HL-60 (cell line): ENCODE results near the gene CDC42EP3.
A peak's percentile ranks its signal among the peaks of the same experiment; 100 is the strongest.

Experiments
- DNase-seq, 2 experiments: peaks; one replicate each; pipeline ENCODE4 v3.0.0-alpha.2; 2010 to 2020; ENCODE audit warnings: low read depth in 1 of 2, low spot score in 1 of 2
- H3K27ac ChIP-seq: fragments of 250-450 bp; sonication (Bioruptor Pico); replicated peaks from 2 replicates; pipeline ENCODE4 v1.5.1; 2020; ENCODE audit warnings: mild to moderate bottlenecking, moderate library complexity
- H3K27me3 ChIP-seq: fragments of 250-450 bp; sonication (Bioruptor Pico); 2 replicates; pipeline ENCODE4 v1.5.1; 2021; ENCODE audit warnings: mild to moderate bottlenecking, moderate library complexity; ENCODE audit not compliant: insufficient read depth, poor library complexity, severe bottlenecking
- H3K4me3 ChIP-seq: replicated peaks from 2 replicates; pipeline ENCODE4 v1.5.1; 2011; ENCODE audit warnings: mild to moderate bottlenecking, control low read depth, low read length; ENCODE audit not compliant: insufficient read depth
- GABPA ChIP-seq: IDR thresholded peaks from 2 replicates; pipeline ENCODE4 v1.6.1; 2012; ENCODE audit warnings: low read depth
- POLR2AphosphoS5 ChIP-seq: IDR thresholded peaks from 2 replicates; pipeline ENCODE4 v1.6.1; 2012; ENCODE audit warnings: low read depth
- SPI1 ChIP-seq: IDR thresholded peaks from 2 replicates; pipeline ENCODE4 v1.6.1; 2012; ENCODE audit warnings: low read depth, mild to moderate bottlenecking, borderline replicate concordance
- TF ChIP-seq, protein P1 (sequence below): IDR thresholded peaks from one replicate; pipeline ENCODE4 v1.5.1; 2011; ENCODE audit warnings: low read length, control low read depth, inconsistent platforms; ENCODE audit not compliant: insufficient read depth
- TF ChIP-seq, protein P2 (sequence below): IDR thresholded peaks from 2 replicates; pipeline ENCODE4 v1.6.1; 2012; ENCODE audit warnings: low read depth; ENCODE audit not compliant: insufficient replicate concordance

CDC42EP3 gene

DNA sequence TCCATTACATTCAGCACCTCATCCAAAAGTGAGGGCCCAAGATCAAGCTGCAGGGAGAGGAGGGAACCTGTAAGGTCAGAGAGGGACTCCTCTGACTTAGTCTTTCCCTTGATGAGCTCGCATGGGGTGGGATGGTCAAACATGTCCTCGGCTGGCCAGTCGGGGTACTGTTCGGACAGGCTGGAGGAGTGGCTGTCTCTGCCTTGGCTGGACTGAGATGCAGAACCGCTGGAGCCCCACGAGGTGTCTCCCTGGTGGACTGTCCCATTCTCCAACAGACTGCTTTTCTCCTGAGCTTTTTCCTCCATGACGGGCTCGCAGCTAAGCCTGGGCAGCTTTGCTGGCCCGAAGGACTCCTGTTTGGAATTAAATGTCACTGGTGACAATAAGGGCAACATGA, 25.6 kb downstream of the CDC42EP3 start:
- Histone ChIP-seq H3K27ac (no peak overlapping the region), H3K27me3 (no peaks in the 10 kb centered on the region), H3K4me3 (no peak overlapping the region)
- TF ChIP-seq SPI1 (no peak), GABPA (no peak), POLR2AphosphoS5 (no peak)
- TF ChIP-seq, protein P1, sequence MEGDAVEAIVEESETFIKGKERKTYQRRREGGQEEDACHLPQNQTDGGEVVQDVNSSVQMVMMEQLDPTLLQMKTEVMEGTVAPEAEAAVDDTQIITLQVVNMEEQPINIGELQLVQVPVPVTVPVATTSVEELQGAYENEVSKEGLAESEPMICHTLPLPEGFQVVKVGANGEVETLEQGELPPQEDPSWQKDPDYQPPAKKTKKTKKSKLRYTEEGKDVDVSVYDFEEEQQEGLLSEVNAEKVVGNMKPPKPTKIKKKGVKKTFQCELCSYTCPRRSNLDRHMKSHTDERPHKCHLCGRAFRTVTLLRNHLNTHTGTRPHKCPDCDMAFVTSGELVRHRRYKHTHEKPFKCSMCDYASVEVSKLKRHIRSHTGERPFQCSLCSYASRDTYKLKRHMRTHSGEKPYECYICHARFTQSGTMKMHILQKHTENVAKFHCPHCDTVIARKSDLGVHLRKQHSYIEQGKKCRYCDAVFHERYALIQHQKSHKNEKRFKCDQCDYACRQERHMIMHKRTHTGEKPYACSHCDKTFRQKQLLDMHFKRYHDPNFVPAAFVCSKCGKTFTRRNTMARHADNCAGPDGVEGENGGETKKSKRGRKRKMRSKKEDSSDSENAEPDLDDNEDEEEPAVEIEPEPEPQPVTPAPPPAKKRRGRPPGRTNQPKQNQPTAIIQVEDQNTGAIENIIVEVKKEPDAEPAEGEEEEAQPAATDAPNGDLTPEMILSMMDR, result no peak
- TF ChIP-seq, protein P2, sequence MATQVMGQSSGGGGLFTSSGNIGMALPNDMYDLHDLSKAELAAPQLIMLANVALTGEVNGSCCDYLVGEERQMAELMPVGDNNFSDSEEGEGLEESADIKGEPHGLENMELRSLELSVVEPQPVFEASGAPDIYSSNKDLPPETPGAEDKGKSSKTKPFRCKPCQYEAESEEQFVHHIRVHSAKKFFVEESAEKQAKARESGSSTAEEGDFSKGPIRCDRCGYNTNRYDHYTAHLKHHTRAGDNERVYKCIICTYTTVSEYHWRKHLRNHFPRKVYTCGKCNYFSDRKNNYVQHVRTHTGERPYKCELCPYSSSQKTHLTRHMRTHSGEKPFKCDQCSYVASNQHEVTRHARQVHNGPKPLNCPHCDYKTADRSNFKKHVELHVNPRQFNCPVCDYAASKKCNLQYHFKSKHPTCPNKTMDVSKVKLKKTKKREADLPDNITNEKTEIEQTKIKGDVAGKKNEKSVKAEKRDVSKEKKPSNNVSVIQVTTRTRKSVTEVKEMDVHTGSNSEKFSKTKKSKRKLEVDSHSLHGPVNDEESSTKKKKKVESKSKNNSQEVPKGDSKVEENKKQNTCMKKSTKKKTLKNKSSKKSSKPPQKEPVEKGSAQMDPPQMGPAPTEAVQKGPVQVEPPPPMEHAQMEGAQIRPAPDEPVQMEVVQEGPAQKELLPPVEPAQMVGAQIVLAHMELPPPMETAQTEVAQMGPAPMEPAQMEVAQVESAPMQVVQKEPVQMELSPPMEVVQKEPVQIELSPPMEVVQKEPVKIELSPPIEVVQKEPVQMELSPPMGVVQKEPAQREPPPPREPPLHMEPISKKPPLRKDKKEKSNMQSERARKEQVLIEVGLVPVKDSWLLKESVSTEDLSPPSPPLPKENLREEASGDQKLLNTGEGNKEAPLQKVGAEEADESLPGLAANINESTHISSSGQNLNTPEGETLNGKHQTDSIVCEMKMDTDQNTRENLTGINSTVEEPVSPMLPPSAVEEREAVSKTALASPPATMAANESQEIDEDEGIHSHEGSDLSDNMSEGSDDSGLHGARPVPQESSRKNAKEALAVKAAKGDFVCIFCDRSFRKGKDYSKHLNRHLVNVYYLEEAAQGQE, result no peak
- DNase-seq, result no peak

DNA sequence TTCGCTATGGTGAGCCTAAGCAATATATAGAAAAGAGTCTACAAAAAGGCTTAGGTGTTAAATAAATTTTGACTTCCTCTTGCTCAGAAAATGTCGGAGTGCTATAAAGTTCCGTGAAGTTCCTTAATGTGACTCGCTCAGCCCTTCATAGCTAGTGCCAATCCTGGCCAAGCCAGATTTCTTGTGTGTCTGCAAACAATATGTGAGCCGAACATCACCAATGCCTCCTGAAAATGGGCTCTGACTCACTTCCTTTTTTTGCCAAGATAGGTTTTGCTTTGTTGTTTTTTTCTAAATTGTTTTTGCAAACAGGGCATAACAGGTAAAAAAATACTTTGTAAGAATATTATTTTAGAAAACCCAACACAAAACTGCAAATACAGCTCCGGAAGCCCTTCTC, 26.1 kb downstream of the CDC42EP3 start:
- no peak overlapping the region for H3K27ac ChIP-seq
- peak in 1 of 2 experiments; percentile 25 for DNase-seq
- no peaks in the 10 kb centered on the region for H3K27me3 ChIP-seq
- TF ChIP-seq, protein P1, result no peak
- TF ChIP-seq, protein P2, result no peak
- TF ChIP-seq POLR2AphosphoS5, result no peak
- no peak for TF ChIP-seq GABPA
- TF ChIP-seq SPI1, result peak; percentile 90
- H3K4me3 ChIP-seq, result no peak overlapping the region

DNA sequence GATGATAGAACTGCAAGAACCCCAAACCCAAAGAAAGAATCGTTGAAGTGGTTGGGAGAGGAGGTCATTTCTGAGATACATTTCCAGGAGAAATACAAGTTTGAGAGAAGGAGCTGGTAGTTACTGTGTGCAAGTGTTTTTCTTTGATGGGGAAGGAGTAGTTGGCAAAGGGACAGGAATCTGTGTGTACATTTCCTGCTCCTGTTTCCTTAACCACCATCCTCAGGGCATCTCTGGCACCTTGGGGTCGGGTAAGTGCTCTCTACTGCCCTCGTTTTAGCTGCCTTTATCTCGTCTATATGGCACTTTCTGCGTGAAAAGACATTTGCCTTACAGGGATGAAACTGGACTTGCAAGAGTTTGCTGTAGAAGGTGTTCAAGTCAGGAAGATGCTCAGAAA, 27.3 kb downstream of the CDC42EP3 start:
- Histone ChIP-seq H3K4me3 (no peak overlapping the region), H3K27ac (no peak overlapping the region), H3K27me3 (no peaks in the 10 kb centered on the region)
- TF ChIP-seq, protein P1, result no peak
- TF ChIP-seq, protein P2, result no peak
- TF ChIP-seq SPI1 (no peak), GABPA (no peak), POLR2AphosphoS5 (no peak)
- no peak for DNase-seq
